HepG2 (cell line): ENCODE data around the gene ZDHHC15. TPM values are rescaled to one million over a fixed set of nuclear protein-coding genes. Genes with fewer than 3 reads are reported as not detected.
"Not testable (repeated sequence)": the region's sequence is repeated elsewhere in the genome, so short reads cannot be mapped to it uniquely, and the experiment has no call there.

Experiments used
- ATAC-seq: fragments of 200-7000 bp; cut with Tn5 transposase; 3 replicates; pipeline ENCODE4 v1.9.1; 2020; ENCODE audit warnings: mild to moderate bottlenecking, moderate library complexity
- BruUV-seq: library from RNA; stranded (reverse); fragments of 400-500 nt; replicated peaks from 2 replicates; lab custom pipeline; 2021; lab: Mats Ljungman, UMichigan
- CTCF ChIA-PET: fragments of 300-600 bp; formaldehyde crosslinking; extraction: SDS; loops from one replicate; lab custom pipeline; 2021; ENCODE audit warnings: low total read pairs, inconsistent platforms, low intra/inter-chr PET ratio; lab: Yijun Ruan, JAX
- POLR2A ChIA-PET: fragments of 350-600 bp; sonication (Branson Sonifier 250); formaldehyde crosslinking; loops from one replicate; lab custom pipeline; 2020; ENCODE audit warnings: antibody characterized with exemption, inconsistent platforms; lab: Yijun Ruan, JAX
- DNase-seq: peaks from one replicate; pipeline ENCODE4 v3.0.0-alpha.2; 2015; ENCODE audit warnings: low spot score
- FAIRE-seq: peaks from 3 replicates; lab custom pipeline; 2011; peaks lifted over from hg19 to GRCh38; lab: Jason Lieb, UNC
- H2AFZ ChIP-seq: one replicate; pipeline ENCODE4 v1.6.1; 2011; ENCODE audit warnings: low read length, inconsistent platforms
- H3K27ac ChIP-seq: fragments of 300-600 bp; 3 replicates; pipeline ENCODE4 v1.8.0; 2011; ENCODE audit warnings: mixed run types, mild to moderate bottlenecking, mixed read lengths, low read length, inconsistent platforms; ENCODE audit not compliant: insufficient read depth; ENCODE audit errors: extremely low read length
- H3K27me3 ChIP-seq, 2 experiments: fragments of 200-600 bp in 1 of 2; 2 replicates in 1 of 2; 3 replicates in 1 of 2; pipeline versions ENCODE4 v1.6.0 to v1.8.0; 2011; ENCODE audit warnings: low read length in 2 of 2, mild to moderate bottlenecking in 2 of 2, moderate library complexity in 2 of 2, inconsistent platforms in 1 of 2; ENCODE audit not compliant: insufficient read depth in 2 of 2, control insufficient read depth in 1 of 2
- H3K36me3 ChIP-seq, 2 experiments: fragments of 200-600 bp in 1 of 2; replicated peaks in 1 of 2; 2 replicates in 1 of 2; 3 replicates in 1 of 2; pipeline versions ENCODE4 v1.5.1 to v1.8.0; 2011; ENCODE audit warnings: low read length in 2 of 2, inconsistent platforms in 1 of 2; ENCODE audit not compliant: insufficient read depth in 2 of 2, control insufficient read depth in 1 of 2
- H3K4me1 ChIP-seq: 2 replicates; pipeline ENCODE4 v1.5.1; 2012; ENCODE audit warnings: low read length, inconsistent platforms; ENCODE audit not compliant: insufficient read depth
- H3K4me2 ChIP-seq: 2 replicates; pipeline ENCODE4 v1.6.0; 2011; ENCODE audit warnings: low read depth, low read length, inconsistent platforms
- H3K4me3 ChIP-seq, 3 experiments: fragments of 200-600 bp in 1 of 3; sonication (generic), shearing (Covaris generic) in 1 of 3; replicated peaks in 1 of 3; 2 replicates each; pipeline ENCODE4 v1.5.1; 2011 to 2016; ENCODE audit warnings: low read length in 3 of 3, inconsistent platforms in 2 of 3, low read depth in 2 of 3, mild to moderate bottlenecking in 2 of 3, control low read depth in 1 of 3, mixed read lengths in 1 of 3; ENCODE audit not compliant: insufficient read depth in 1 of 3
- H3K79me2 ChIP-seq: one replicate; pipeline ENCODE4 v1.6.1; 2011; ENCODE audit warnings: low read length, inconsistent platforms; ENCODE audit not compliant: insufficient read depth
- H3K9ac ChIP-seq: 2 replicates; pipeline ENCODE4 v1.6.0; 2011; ENCODE audit warnings: mild to moderate bottlenecking, low read depth, low read length, inconsistent platforms; ENCODE audit not compliant: insufficient read depth
- H3K9me3 ChIP-seq: 2 replicates; pipeline ENCODE4 v1.5.1; 2012; ENCODE audit warnings: mild to moderate bottlenecking, low read length
- H4K20me1 ChIP-seq: 2 replicates; pipeline ENCODE4 v1.6.0; 2011; ENCODE audit warnings: inconsistent platforms, mild to moderate bottlenecking, low read length, moderate library complexity; ENCODE audit not compliant: insufficient read depth
- SATB2 ChIP-seq: sonication (generic); formaldehyde crosslinking; IDR thresholded peaks from 2 replicates; pipeline ENCODE4 v1.5.0; 2020; ENCODE audit warnings: missing genetic modification reagents
- ZFYVE20 ChIP-seq: sonication (generic); formaldehyde crosslinking; IDR thresholded peaks from 2 replicates; pipeline ENCODE4 v1.8.0; 2023; ENCODE audit warnings: low read depth, mild to moderate bottlenecking, moderate library complexity, missing genetic modification reagents, borderline replicate concordance
- ZNF335 ChIP-seq: sonication (generic); formaldehyde crosslinking; IDR thresholded peaks from 2 replicates; pipeline ENCODE4 v1.4.0; 2020; ENCODE audit warnings: missing genetic modification reagents
- ZNF513 ChIP-seq: sonication (generic); formaldehyde crosslinking; conservative IDR thresholded peaks from 2 replicates; pipeline ENCODE4 v1.5.0; 2020; ENCODE audit warnings: missing genetic modification reagents
- ZNF687 ChIP-seq: sonication (generic); formaldehyde crosslinking; IDR thresholded peaks from 2 replicates; pipeline ENCODE4 v1.5.1; 2020; ENCODE audit warnings: mild to moderate bottlenecking, missing genetic modification reagents, moderate library complexity
- ZNF878 ChIP-seq: sonication (generic); formaldehyde crosslinking; IDR thresholded peaks from 2 replicates; pipeline ENCODE4 v1.8.1; 2023; ENCODE audit warnings: mild to moderate bottlenecking, missing genetic modification reagents, moderate library complexity
- WGBS: methylation state at CpG from one replicate; pipeline ENCODE4 v1.1.6; 2017; ENCODE audit warnings: low lambda C conversion rate; 5-methylcytosine and 5-hydroxymethylcytosine counted together
- in situ Hi-C: cut with HindIII; loops from 2 replicates; pipeline ENCODE4 v1.10.0; 2017; ENCODE audit warnings: low pct_unique_long_range_greater_than_20kb; ENCODE audit not compliant: extremely low pct_ligation_motif_present
- intact Hi-C: fragments of 100-400 bp; cut with micrococcal nuclease; formaldehyde crosslinking; loops from one replicate; pipeline ENCODE4 v1.10.0; 2022; ENCODE audit not compliant: unreplicated experiment
- polyA plus RNA-seq, 8 experiments: library from polyadenylated mRNA; depleted of rRNA in 3 of 8; stranded (reverse) in 7 of 8; unstranded in 1 of 8; fragments of >200 nt; fragmentation: Illumina TruSeq in 4 of 8; extraction: Trizol in 4 of 8; gene quantifications; 2 replicates each; pipeline versions ENCODE4 v1.2.1 to v1.2.3, GENCODE V29; 2011 to 2016; ENCODE audit warnings: low read depth in 4 of 8, missing spikeins in 1 of 8, mixed read lengths in 1 of 8; ENCODE audit not compliant: insufficient read depth in 1 of 8
- total RNA-seq, 5 experiments: library from RNA; depleted of rRNA; stranded (reverse); fragments of >200 nt; fragmentation: Illumina TruSeq; extraction: Trizol; gene quantifications; 2 replicates each; pipeline ENCODE4 v1.2.3, GENCODE V29; 2016; ENCODE audit warnings: low read depth in 1 of 5

ZDHHC15 gene
- total and polyA plus RNA-seq, 2 of the 13 experiments (the other 11 are each of a cell fraction or from before 2014, with no cell fraction given), result 0.20 TPM; not detected in 1

- Histone ChIP-seq H3K36me3 (no peaks in the 10 kb centered on the region), H3K27ac (no peak overlapping the region), H3K9ac (no peak overlapping the region), H3K9me3 (no peaks in the 10 kb centered on the region; the same call in 1 of the 2 replicates), H2AFZ (no peak overlapping the region), H3K79me2 (no peaks in the 10 kb centered on the region), H3K4me1 (no peaks in the 10 kb centered on the region), H3K4me2 (no peak overlapping the region), H4K20me1 (no peaks in the 10 kb centered on the region), H3K4me3 (no peak overlapping the region), H3K27me3 (no peaks in the 10 kb centered on the region)
- no peak for TF ChIP-seq ZFYVE20 (CRISPR knock-in tag)
- no peak for TF ChIP-seq SATB2
- no peak for TF ChIP-seq ZNF687 (CRISPR knock-in tag)
- no peak for TF ChIP-seq ZNF878 (CRISPR knock-in tag)
- TF ChIP-seq ZNF335, result no peak
- TF ChIP-seq ZNF513 (CRISPR knock-in tag), result no peak
- no CpG with 5 or more reads among the region's 19 CpGs for WGBS
- in situ Hi-C loops, result no loop called here
- POLR2A ChIA-PET, result no interaction called here
- intact Hi-C loops, result no loop called here
- CTCF ChIA-PET, result no interaction called here
- FAIRE-seq (no peak), DNase-seq (no peak), ATAC-seq (no peak)
- BruUV-seq, result no TSS peak
These were observed 187.7 kb downstream of the ZDHHC15 start for GRCh38 chrX:75335127-75335458.

GRCh38 chrX:75334407-75335126 is 188.3 kb downstream of the ZDHHC15 start:
- POLR2A ChIA-PET, H3K79me2 ChIP-seq, FAIRE-seq, H3K4me2 ChIP-seq, H3K4me1 ChIP-seq, H4K20me1 ChIP-seq, DNase-seq, ATAC-seq, CTCF ChIA-PET, BruUV-seq, H3K4me3 ChIP-seq, H3K36me3 ChIP-seq, intact Hi-C loops, H3K9ac ChIP-seq, H3K27ac ChIP-seq, H2AFZ ChIP-seq, in situ Hi-C loops, H3K27me3 ChIP-seq, H3K9me3 ChIP-seq: not testable (repeated sequence)
- 97% methylated on average over 9 of the region's 41 CpGs for WGBS
